Fibroblast of skin of left quadriceps (primary cell): ENCODE measurements around the gene FNIP1.
"Not testable (repeated sequence)": the region's sequence is repeated elsewhere in the genome, so short reads cannot be mapped to it uniquely, and the experiment has no call there.

Experiments
- DNase-seq, 2 experiments: peaks; one replicate each; pipeline ENCODE4 v3.0.0-alpha.2; 2013; ENCODE audit warnings: low read depth in 2 of 2

The FNIP1 gene

DNA sequence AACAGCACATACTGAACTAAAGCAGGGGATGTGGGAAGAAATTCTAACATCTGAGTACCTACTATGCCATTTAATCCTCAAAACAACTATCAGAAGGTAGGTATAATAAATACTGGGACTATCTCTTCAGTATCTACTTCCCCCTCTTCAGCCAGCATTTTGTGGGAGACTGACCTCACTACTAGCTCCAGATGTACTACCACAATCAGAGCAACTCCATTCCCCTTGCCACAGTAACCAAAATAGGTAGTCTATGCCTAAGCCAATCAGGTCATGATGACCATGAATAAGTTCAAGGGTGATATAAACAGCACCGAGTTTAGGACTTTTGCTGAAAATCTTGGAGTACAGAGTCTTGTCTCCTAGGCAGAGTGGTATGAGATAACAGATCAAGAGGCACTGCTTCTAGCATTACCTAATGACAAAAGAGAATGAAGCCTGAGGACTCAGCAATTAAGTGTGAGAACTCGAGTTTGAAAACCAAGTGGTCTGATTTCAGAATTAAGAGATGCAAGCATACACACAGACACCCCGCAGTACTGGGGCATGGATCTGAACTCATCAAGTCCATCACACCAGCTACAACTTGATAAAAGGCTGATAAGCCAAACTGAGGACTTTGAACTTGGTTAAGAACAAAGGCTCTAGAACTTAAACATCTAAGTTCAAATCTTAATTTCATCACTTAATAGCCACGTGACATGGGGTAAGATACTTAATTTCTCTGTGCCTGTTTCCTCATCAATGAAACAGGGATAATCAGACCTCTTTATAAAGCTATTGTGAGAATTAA, 9.7 kb downstream of the FNIP1 start:
- DNase-seq: no peak

DNA sequence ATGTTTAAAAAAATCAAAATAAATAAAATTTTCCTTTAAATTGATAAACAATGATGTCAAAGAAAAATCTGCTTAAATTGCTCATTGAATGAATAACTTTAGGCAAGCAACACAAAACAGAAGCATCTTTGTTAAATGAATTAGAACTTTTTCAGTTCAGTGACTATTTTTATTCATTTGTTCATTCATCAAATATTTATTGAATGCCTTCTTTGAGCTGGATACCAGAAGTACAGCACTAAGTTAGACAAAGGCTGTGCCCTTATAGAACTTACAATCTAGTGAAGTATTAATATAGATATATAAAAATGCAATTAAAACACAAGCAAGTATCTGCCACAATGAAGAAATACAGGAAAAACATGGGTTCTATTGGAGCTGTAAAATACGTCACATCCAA, 10.8 kb downstream of the FNIP1 start:
- DNase-seq: no peak

DNA sequence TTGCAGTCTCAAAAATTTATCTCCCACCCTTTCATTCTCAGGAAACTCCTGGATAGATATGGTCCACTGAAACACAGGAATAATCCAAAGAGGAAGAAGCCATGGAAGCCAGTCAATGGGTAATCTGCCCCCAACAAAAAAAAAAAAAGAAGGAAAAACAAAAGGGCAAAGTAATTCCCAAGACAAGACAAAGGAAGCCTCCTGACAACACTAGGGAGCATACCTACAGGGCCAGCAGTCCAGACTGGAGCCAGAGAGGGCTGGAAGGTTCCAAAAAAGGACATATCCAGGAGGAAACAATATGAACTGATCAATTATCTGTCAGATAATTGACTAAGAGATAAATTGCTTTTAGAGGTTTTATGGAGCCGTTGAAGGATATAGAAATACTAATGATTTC, 12.9 kb downstream of the FNIP1 start:
- no peak for DNase-seq

DNA sequence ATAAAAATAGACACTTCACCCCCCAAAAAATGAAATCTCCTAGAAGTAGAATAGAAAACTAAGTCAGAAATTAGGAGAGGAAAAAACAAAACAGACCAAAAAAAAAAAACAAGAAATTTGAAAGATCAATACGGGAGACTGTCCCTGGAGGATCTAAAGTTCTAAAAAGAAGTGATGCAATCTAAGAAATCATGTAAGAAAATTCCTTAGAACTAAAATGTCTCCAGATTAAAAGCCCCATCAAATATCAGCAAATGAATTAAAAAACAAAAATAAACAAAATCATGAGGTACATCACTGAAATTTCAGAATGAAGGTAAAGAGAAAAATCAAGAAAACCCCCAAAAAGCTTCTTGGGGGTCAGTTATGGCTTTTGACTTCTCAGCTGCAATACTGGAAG, 13.5 kb downstream of the FNIP1 start:
- DNase-seq: no peak

DNA sequence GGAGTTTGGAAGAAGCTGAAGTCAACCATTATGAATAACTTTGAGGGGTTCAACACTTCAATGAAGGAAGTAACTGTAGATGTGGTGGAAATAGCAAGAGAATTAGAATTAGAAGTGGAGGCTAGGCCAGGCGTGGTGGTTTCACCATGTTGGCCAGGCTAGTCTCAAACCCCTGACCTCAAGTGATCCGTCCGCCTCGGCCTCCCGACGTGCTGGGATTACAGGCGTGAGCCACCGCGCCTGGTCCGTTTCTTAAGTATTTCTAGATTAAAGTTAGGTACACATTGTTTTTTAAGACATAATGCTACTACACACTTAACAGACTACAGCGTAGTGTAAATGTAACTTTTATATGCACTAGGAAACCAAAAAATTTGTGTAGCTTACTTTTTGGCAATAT, 14.1 kb downstream of the FNIP1 start:
- DNase-seq: no peak

DNA sequence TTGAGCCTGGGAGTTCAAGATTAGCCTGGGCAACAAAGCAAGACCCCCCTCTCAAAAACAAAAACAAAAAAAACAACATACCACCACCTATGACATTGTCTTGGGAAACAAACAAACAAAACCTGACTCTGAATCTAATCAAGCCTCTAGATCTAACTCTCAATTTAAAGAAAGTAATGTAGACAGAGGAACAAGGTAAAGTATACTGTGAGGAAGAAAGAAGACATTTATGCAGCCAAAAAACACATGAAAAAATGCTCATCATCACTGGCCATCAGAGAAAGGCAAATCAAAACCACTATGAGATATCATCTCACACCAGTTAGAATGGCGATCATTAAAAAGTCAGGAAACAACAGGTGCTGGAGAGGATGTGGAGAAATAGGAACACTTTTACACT, 18.7 kb downstream of the FNIP1 start:
- not testable (repeated sequence) for DNase-seq

DNA sequence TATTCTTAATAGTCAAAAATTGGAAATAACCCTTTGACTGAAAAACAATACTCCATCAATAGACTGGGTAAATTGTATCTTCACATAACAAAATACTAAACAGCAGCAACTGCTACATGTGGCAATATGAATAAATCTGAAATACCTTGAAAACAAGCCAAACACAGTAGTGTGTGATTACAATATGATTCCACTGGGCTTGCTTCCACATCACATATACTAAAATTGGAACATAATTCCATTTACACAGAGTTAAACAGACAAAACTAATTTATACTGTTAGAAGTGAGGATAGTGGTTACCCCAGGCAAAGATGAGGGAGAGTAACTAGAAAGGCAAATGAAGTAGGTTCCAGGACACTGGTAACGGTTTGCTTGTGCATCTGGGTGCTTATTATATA, 20.4 kb downstream of the FNIP1 start:
- DNase-seq: peak; percentile 36

DNA sequence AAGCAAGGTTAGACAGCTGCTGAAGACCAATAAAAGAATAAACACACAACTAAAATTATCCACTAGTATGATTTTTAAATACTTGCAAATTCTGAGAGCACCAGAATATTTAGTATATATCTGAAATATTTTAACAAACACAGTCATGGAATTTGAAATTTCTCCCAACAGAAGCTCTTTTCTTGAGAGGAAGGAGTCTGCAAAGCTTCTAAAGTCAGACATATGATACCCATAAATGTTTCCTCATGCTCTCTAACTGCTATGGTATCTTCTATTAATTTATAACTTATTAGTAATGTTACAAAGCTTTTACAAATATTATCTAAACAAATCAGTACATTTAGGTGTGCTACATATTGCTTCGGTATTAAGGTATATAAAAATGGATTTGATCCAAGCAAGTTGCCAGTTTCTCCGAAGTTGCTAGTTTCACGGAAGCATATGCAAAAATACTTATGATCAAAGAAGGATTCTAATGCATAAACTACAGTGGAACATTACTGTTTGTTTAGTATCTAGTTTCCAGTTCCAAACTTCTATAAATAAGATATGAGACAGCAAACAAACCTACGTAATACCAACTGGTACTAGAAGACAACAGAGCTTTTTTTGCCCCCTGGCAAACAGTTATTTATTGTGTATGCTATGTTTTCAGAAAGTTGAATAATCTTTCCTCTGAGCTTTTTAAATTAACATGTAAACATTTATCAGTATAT, 22.0 kb downstream of the FNIP1 start:
- DNase-seq: no peak

DNA sequence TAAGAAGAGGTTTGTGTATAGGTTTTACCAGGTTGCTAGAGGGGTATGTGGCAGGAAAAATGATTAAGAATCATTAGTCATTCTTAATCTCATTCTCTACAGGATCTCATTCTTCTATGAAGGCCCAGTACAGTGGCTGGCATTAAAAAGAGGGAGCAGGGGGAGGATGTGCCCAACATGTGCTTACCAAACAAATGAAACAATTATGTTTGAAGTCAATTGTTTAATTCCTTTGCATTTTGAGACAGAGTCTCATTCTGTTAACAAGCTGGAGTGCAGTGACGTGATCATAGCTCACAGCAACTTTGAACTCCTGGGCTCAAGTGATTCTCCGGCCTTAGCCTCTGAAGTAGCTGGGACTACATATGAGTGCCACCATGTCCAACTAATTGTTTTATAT, 23.0 kb downstream of the FNIP1 start:
- no peak for DNase-seq

DNA sequence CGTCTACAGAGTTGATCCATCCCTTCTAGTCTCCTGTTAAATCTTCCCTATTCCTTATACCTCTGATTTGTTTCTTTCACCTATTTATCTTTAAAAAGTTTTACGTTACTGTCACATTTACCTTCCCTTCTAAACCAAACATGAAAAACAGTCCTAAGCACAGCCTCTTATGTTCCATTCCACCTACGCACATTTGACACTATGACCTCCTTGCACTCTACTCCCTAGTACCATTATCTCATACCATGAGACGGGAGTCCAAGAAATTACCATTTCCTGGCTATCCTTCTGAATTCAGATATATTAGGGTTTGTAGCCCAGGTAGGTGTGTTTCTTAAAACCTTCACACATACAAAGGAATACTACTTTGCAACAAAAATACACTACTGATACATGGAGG, 25.1 kb downstream of the FNIP1 start:
- no peak for DNase-seq

DNA sequence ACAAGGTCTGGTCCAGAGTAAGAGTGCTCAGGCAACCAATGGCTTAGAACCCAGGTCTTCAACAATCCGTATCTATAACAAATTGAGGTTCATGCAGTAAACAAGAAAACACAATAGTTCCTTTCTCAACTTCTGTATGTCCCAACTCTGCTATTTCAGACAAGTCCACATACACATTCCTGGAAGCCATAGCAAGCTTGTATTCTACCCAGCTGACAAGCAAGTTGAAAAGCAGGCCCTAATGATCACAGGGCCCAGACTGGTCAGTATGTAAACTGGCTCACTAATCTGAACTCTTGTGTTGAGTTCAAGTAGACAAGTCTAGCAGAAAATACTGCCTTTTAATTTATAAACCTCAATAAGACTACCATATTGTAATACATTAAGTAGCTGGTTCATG, 26.9 kb downstream of the FNIP1 start:
- DNase-seq: no peak

DNA sequence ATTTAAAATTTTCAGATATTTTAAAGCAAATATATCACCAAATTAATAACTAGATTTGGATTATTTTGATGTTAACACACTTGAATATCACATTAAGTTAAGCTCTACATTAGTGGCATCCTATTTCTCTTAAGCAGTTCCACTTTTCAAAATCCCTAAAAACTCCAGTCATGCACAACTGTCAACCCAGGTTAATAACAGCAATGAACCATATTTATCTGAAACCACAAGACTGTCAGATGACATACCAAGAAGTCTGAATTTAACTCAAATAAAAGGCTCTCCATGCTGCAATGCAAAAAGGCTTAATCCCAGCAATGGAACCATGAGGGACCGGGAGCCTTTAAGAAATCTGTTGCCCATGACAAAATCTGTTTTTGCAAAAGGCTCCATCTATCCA, 27.5 kb downstream of the FNIP1 start:
- no peak for DNase-seq

DNA sequence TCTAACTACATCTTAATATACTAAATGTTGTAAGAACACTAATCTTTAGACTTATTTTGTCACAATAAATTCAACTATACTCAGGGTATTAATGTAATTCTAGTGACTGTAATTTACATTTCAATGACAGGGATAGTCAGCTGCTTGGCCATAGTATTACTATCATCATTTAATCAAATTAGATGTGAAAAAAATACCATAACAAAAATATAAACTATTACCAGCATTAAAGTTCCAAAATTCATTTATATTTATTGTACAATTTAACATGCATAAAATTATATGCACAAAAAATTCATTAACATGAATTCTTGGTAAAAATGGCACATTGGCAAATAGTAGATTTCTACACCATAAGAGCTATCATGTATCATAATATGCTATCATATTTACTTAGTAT, 28.9 kb downstream of the FNIP1 start:
- no peak for DNase-seq

DNA sequence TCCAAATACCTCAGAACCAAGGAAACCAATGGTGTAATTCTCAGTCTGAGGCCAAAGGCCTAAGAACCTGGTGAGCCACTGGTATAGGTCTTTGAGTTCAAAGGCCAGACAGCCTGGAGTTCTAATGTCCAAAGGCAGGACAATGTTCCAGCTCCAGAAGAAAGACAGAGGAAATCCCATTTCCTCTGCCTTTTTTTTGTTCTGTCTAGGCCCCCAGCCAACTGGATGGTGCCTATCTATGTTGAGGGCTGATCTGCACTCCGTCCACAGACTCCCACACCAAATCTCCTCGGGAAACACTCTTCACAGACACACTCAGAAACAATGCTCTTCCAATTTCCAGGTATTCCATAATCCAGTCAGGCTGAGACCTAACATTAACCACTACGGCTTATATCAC, 30.1 kb downstream of the FNIP1 start:
- no peak for DNase-seq

DNA sequence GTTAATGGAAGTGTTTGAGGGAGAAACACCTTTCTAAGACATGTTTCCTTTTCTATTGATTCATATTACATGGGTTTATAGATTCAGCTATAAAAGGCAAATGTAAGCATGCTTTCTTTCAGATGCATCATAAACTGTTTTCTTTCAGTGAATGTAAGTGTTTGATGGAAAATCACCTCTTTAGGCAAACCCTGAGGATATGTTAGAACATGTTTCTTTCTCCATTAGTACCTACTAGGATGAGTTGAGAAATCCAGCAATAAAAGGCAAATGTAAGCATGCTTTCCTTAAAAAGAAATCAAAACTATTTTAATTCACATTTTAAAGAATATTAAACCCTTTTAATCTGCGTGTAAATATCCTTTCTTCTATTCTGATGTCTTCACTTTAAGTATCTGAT, 31.6 kb downstream of the FNIP1 start:
- no peak for DNase-seq

DNA sequence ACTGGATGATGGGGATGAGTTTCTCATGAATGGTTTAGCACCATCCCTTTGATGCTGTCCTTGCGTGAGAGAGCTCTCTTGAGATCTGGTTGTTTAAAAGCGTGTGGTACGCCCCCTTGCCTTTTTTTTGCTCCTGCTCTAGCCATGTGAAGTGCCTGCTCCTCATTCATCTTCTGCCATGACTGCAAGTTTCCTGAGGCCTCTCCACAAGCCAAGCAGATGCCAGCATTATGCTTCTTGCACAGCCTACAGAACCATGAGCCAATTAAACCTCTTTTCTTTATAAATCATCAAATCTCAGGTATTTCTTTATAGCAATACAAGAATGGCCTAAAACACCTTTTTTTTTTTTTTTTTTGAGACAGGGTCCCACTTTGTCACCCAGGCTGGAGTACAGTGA, 32.8 kb downstream of the FNIP1 start:
- no peak for DNase-seq

DNA sequence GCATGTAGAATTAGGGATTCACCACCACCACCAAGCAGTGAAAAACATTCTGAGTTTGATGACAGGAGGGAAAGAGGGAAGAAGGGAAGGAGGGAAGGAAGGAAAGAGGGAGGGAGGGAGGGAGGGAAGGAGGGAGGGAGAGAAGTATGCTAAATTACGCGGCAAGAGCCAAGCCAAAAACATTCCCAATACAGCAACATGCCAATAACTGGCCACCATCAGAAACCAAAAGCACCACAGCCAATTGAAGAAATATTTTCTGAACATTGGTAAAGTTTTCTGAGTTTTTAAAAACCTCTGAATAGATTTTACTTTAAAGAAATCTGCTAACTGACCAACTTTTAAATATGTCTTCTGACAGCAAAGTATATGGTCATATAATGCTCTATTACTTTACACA, 36.0 kb downstream of the FNIP1 start:
- no peak for DNase-seq

DNA sequence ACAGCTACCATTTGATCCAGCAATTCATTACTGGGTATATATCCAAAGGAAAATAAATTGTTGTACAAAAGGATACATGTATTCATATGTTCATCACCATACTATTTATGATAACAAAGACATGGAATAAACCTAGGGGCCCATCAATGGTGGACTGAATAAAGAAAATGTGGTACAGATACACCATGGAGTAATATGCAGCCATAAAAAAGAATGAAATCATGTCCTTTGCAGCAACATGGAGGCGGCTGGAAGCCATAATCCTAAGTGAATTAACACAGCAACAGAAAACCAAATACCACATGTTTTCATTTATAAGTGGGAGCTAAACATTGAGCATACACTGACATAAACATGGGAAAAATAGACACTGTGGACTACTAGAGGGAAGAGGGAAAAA, 37.1 kb downstream of the FNIP1 start:
- DNase-seq: no peak

DNA sequence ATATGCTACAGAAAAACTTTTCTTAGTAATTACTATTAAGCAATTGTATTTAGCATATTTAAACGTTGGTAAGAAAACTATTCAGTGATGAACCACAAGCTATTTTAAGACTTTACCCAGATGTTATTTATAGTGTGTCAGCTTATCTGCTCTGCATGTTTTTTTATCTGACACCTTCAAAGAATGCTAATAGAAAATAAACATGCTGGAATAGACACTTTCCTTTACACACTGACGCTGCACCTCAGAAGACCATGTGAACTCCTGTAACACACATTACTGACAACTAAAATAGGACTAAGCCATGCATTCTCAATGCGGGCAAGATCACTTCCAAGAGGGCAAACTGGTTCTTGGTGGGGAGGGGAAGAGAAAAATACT, 38.3 kb downstream of the FNIP1 start:
- DNase-seq: no peak

DNA sequence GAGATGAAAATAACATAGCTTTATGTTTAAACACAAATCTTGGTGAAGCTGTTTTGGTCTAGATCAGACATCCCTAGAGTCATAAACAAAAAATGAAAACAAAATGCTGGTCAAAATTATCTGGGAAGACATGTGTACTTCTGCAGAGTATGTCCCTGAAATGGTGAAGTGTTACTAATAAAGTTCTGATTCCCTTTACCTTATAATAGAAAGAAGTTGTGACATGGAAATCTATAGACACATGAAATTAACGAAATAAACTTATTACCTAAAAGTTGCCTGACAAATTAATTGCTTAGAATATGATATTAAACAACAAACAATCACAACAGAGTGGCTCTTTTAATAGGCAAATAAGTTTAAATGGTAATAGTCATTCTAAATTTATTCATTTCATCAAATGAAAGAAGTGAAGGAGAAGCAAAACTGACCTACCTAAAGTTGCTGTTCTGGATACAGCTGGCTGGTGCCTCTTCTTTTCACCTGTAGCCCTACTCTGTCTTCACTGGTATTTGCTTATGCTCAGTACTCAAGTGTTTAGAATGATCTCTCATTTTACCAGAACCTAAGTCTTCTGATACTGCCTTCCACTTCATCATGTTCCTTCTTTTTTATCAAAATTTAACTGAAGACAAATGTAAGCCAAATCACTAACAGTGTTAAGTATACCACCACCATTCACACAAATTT, 38.8 kb downstream of the FNIP1 start:
- DNase-seq: no peak

DNA sequence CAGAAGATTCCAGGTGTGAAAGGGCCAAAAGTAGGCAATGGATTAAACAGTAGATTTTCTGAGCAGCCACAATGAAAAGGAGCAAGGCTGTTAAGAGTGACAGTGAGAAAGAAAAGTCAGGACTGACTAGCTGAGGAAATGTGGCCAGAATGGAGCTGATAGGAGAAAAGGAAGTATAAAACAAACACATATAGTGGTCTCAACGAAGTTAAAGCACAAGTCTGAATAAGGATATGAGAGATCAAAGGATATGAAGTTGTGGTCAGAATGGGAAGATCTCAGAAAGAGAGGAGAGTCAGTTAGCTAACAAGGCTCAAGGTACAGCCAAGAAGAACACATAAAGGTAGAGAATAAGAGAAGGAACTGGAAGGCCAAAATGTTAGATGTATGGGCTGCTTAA, 39.9 kb downstream of the FNIP1 start:
- no peak for DNase-seq

DNA sequence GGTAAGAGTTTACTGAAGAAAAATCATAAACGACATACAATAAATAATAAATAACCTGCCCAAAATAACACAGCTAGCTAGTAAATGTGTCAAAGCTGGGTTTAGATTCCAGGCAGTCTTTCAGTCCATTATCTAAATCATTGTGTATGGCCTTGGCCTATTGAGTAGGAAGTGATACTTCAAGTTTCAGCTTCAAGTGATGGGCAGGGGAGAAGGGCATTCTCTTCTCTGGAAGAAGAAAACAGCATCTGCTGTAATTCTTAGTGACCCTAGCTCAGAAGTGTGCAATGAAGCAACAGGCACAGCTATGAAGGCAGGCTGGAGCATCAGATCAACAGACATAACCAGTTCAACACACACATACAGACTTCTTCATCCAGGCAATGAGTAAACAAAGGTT, 42.5 kb downstream of the FNIP1 start:
- no peak for DNase-seq

DNA sequence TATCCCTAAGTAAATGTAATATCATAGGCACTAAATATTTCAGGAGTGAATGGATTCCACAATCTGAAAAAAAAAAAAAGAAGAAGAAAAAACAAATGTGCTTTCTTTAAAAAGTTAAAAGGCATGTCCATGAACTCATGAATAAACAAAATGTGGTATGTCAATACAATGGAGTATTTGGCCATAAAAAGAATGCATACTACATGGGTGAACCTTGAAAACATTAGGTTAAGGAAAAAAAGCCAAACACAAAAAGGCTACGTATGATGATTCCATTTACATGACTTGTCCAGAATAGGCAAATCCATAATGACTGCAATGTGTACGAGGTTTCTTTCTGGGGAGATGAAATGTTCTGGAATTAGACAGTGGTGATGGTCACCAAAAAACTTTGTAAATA, 45.3 kb downstream of the FNIP1 start:
- no peak for DNase-seq
